ENCODE data around the gene FKBP10.
A peak's percentile ranks its signal among the peaks of the same experiment; 100 is the strongest.

Gene FKBP10

GRCh38 chr17:41784207-41784744 is 28.5 kb upstream of the FKBP10 start:
- no peak for DNase-seq

GRCh38 chr17:41785091-41785858 is 27.5 kb upstream of the FKBP10 start:
- no peak for DNase-seq

GRCh38 chr17:41785859-41786226 is 27.0 kb upstream of the FKBP10 start:
- no peak for DNase-seq

- DNase-seq = peak; percentile 92
Measured at GRCh38 chr17:41786227-41787020, 26.4 kb upstream of the FKBP10 start, which contains the start of gene JUP. TSS of gene JUP (minus strand) at chr17:41786711. CDS start at chr17:41771854, 14,857 bp downstream.

- DNase-seq = no peak
Measured at GRCh38 chr17:41787021-41787418, 25.8 kb upstream of the FKBP10 start.

- no peak for DNase-seq
Measured at GRCh38 chr17:41792845-41793783, 19.7 kb upstream of the FKBP10 start.

GRCh38 chr17:41793784-41794539 is 18.8 kb upstream of the FKBP10 start:
- no peak for DNase-seq

- no peak for DNase-seq
Measured at GRCh38 chr17:41794540-41794975, 18.2 kb upstream of the FKBP10 start.

- no peak for DNase-seq
Measured at GRCh38 chr17:41796121-41796895, 16.5 kb upstream of the FKBP10 start.

- no peak for DNase-seq
Measured at GRCh38 chr17:41797377-41797776, 15.4 kb upstream of the FKBP10 start.

- DNase-seq = no peak
Measured at GRCh38 chr17:41799366-41799765, 13.4 kb upstream of the FKBP10 start.

- no peak for DNase-seq
Measured at GRCh38 chr17:41800601-41801373, 12.0 kb upstream of the FKBP10 start.

- peak; percentile 3 for DNase-seq
Measured at GRCh38 chr17:41801374-41802271, 11.2 kb upstream of the FKBP10 start.

GRCh38 chr17:41803049-41804020 is 9.5 kb upstream of the FKBP10 start:
- no peak for DNase-seq

GRCh38 chr17:41806685-41807445 is 5.9 kb upstream of the FKBP10 start:
- DNase-seq = no peak

GRCh38 chr17:41810659-41811548 is 1.9 kb upstream of the FKBP10 start:
- no peak for DNase-seq

All from NCI-H446 treated with DMSO at 0.1 percent for 48 hours (cell line).